ENCODE results near the gene OR6F1.
"Not testable (repeated sequence)": the region's sequence is repeated elsewhere in the genome, so short reads cannot be mapped to it uniquely, and the experiment has no call there.

OR6F1 gene

DNA sequence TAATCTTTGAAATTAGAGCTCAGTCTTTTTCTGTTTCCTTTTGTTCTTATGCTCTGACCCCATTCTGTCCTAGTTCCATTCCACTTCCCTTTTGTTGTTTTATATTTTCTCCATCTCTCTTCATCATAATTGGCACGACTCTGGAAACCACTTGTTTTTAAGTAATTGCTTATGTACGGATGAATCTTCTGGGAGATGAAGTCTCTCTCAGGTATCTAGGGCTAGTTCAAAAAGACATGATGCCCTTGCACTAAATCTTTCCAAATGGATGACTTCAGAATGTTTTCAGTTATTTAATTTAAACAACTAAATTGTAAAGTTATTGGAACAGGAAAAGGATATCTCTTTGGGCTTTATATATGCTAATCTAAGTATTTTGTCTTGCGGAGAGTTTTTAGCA is at the start of gene OR6F1:
Gene OR6F1, minus strand, starts transcription at position 101 of the 400 bp plus-strand sequence. CDS start 3,891 bp downstream, outside the sequence.
- DNase-seq = no peak

- no peak for DNase-seq
These were observed 44.0 kb upstream of the OR6F1 start, which contains the start of gene OR1C1 for GRCh38 chr1:247760456-247760855. Gene OR1C1 (minus strand): TSS chr1:247760556. CDS start chr1:247758406, 2,150 bp downstream.

- DNase-seq = not testable (repeated sequence)
These were observed 37.9 kb upstream of the OR6F1 start for GRCh38 chr1:247754311-247754710.

GRCh38 chr1:247749870-247750269 is 33.4 kb upstream of the OR6F1 start:
- no peak for DNase-seq

- no peak for DNase-seq
These were observed 31.6 kb upstream of the OR6F1 start, which contains the start of gene OR14A2 for GRCh38 chr1:247748041-247748440. Gene OR14A2 (minus strand): TSS chr1:247748141.

DNA sequence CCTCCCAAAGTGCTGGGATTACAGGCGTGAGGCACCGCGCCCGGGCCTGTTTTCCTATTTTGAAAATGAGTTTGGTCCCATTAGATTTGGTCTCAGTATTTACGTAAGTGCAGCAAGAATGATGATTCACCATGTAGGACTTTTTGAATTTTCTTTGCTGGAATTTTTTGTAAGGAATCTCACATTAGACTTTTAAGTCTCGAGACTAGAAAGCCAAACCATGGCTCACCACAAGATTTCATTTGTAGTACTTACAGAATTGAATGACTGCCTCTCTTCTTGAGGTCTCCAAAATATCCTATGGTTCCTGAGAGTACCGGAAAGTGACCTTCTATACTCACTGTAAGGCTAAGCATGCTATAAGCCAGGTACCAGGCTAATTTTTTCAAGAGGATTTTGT is 31.2 kb upstream of the OR6F1 start:
- no peak for DNase-seq

DNA sequence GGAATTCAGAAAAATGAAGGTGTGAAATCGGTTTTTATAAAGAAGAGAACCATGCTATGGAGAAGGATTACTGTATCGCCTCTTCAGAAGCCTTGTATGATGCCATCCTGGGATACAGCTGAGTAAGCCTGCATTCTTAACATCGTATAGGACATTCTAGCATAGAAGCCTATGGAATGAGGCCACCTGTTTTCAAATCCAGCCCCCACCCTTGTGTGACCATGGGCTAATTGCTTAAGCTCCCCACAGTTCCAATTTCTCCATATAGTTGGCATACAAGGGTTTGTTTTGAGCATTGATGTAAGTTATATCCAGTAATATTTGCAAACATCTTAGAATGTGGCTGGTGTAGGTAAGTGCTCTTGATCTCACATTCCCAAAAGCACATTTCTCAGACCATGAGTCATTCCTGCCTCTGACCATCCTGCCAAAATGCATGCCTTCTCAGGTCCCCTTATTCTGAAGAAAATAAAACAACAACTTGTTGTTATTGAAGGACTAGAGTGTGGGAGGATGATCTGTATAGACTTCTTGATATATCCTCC is 30.0 kb upstream of the OR6F1 start:
- DNase-seq = no peak

- DNase-seq = not testable (repeated sequence)
These were observed 25.8 kb upstream of the OR6F1 start for GRCh38 chr1:247742215-247742760.

GRCh38 chr1:247741756-247742155 is 25.3 kb upstream of the OR6F1 start:
- DNase-seq = no peak

- DNase-seq = no peak
These were observed 24.3 kb upstream of the OR6F1 start for GRCh38 chr1:247740721-247741120.

GRCh38 chr1:247738315-247738714 is 21.9 kb upstream of the OR6F1 start, which contains the start of gene OR14K1:
Gene OR14K1 (plus strand): TSS chr1:247738615. CDS start chr1:247738615, 0 bp downstream.
- no peak for DNase-seq

GRCh38 chr1:247721222-247721621 is 4.8 kb upstream of the OR6F1 start:
- no peak for DNase-seq

DNA sequence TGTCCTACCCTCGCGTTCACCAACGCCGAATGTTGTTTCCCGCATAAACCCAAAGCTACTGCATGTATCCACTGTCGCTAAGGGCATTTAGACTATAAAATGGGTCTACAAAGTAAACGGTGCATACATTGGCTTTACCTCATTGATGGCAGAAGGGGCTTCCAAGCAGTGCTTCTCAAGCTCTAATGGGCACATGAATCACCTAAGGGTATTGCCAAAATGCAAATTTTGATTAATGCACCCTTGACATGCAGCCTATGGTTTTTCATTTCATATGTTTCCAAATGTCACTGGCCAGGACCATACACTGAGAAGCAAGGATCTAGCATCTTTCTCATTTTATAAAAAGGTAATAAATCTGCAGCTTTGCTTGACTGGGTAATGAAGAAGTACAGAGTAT is 2.7 kb downstream of the OR6F1 start:
- DNase-seq = no peak

DNA sequence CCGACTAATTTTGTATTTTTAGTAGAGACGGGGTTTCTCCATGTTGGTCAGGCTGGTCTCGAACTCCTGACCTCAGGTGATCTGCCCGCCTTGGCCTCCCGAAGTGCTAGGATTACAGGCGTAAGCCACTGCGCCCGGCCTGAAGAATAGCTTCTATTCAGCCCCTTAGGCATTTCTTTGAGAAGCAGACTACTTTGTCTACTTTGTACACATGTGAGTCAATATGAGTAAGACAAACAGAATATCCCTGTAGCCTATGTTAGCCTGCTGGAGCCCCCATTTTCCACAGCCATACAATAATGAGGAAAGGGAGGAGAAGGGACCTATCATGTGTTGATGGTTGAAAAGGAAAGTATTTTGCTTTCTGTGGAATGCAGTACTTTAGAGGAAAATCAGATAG is 5.8 kb downstream of the OR6F1 start:
- DNase-seq = not testable (repeated sequence)

DNA sequence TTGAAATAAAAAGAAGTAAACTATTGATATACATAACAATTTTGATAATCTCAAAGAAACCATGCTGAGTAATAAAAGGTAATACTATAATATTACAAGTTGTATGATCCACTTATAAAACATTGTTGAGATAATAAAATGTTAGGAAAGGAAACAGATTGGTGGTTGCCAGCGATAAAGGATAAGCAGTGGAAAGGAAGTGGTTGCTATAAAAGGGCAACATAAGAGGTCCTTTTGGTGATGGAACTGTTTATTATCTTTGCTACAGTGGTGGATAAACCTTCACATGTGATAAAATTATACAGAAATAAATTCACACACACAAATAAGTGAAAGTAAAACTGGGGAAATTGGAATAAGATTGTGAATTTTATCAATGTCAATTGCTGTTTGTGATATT is 15.1 kb downstream of the OR6F1 start:
- no peak for DNase-seq

DNA sequence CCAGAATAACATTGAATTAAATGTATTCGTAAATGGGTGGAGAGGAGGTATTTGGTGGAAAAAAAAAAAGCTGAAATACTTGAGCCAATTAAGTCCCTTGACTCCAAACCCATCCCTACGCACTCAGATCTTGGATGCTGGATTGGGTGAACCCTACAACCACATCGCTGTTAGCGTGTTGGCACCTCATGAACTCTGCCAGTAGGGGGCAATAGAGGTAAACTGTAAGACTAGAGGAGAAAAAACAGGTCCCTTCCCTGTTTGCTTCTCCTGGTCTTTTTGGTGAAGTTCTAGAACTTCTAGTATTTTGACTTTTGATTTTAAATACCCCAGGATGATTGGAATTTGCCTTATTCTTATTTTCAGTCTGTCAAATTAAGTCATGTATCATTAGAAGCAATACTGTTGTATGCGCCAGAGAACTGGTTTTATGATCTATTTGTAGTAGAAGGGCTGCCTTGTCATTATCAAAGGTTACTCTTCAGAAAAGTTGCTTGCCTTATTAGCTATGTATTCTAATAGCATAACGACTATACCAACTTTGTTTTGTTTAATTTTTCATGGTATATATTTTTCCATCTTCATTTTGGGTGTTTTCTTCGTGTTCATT is 35.1 kb downstream of the OR6F1 start:
- DNase-seq = peak; percentile 78

- no peak for DNase-seq
These were observed 36.3 kb downstream of the OR6F1 start for GRCh38 chr1:247680171-247680570.

GRCh38 chr1:247679639-247680038 is 36.8 kb downstream of the OR6F1 start, which contains the start of gene OR13G1:
Gene OR13G1 (minus strand): TSS chr1:247679739. CDS start chr1:247673041, 6,698 bp downstream.
- DNase-seq = no peak

- DNase-seq = no peak
These were observed 47.2 kb downstream of the OR6F1 start for GRCh38 chr1:247669225-247669624.
